ENCODE results near the gene DPP4.

Gene DPP4

DNA sequence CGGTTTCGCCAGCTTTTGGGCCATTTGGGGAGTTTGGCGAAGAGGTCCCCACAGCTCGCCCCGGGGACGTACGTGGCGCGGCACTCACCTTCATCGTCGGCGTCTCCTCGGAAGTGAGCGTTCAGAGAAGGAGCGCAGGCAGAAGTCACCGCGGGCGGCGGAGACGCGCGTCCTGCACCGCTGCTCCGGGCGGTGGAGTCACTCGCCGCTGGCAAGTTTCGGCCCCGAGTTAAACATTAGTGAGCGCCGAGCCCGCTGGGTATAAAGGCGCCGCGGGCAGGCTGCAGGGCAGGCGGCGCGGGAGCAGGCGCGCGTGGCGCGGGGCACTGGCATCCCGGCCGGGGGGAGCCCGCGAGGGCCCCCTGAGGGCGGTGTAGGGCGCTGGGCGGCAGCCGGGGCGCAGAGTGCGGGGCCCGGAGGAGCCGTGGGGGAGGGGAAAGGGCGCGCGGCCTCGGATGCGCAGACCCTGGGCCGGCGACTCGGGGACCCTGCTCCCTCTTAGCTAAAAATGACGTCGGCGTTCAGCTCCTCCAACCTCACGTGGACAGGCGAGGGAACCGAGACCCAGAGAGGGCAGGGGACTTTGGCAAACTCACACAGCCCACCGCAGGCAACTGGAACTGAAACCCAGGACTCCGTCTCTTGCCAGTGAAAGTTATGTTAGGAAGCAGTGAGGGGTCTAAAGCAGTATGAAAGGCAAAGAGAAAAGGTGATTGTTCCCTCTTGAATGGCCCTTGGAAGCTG, at the start of gene DPP4:
Gene DPP4 (minus strand): TSS at position 328 of the 744 bp plus-strand sequence. CDS start 234 bp downstream, at position 94.
- Histone ChIP-seq H3K36me3 (ENCODE audit: insufficient read depth, low read length) (no peaks in the 10 kb centered on the region), H3K4me1 (ENCODE audit: control insufficient read depth, insufficient read depth, low read length, unreplicated experiment) (peaks cover 50% of the 10 kb centered on the region), H3K27ac (ENCODE audit: low read depth, low read length) (peak within 1 kb of the TSS; percentile 77), H3K27me3 (ENCODE audit: insufficient read depth, low read length) (no peaks in the 10 kb centered on the region), H3K79me2 (ENCODE audit: control insufficient read depth, insufficient read depth, low read length, unreplicated experiment) (peaks cover 13% of the 10 kb centered on the region), H2AFZ (ENCODE audit: low read length, unreplicated experiment) (peak within 1 kb of the TSS; percentile 97), H3K4me3 (ENCODE audit: low read depth, low read length) (peak within 1 kb of the TSS; percentile 76)

DNA sequence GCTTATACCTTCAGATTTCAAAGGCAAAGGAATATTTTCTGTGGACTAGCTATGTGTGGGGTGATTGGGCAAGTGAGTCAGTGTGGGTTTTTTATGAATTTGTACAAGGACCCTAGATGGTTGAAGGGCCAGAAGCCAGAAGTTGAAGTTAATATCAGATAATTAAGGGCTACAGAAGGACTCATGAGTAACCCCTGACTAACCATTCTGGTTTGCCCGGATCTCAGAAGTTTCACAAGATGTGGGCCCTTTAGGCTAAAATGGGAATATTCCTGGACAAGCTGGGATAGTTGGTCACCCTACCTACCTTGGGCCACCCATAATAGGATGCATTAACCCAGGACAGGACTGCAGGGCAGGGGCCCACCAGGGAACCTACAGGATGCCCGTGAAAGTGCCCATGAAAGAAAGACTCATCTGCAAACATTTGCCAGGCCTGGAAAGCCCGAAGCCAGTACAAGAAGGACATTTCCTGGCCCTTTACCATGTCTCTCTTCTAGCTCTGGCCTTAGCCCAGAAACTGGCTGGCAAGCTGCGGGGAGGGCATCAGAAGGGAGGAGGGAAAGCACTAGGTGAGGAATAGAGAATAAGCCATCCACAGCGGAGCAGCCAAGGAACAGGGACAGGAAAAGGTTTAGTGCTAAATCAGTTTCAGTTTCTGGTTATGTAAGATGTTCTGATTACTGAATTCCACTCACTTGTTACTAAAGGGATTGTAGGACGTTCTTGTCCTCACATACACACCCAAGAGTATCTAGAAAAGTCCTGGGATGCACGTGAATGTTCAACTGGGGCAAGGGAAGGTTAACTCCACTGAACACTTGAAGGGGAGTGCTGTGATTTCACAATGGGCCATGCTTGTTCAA, 44.4 kb upstream of the DPP4 start:
- H2AFZ ChIP-seq (ENCODE audit: low read length, unreplicated experiment), result peak overlapping the region; percentile 82
- H3K27ac ChIP-seq (ENCODE audit: low read depth, low read length), result peak overlapping the region; percentile 91
- no peaks in the 10 kb centered on the region for H3K27me3 ChIP-seq (ENCODE audit: insufficient read depth, low read length)
- H3K4me3 ChIP-seq (ENCODE audit: low read depth, low read length), result peak overlapping the region; percentile 41; the same call in 1 of the 2 replicates
- 0 out of 2 replicates have a peak, but pooled peaks cover 9% of the 10 kb centered on the region for H3K36me3 ChIP-seq (ENCODE audit: insufficient read depth, low read length)
- no peaks in the 10 kb centered on the region for H3K79me2 ChIP-seq (ENCODE audit: control insufficient read depth, insufficient read depth, low read length, unreplicated experiment)
- peaks cover 40% of the 10 kb centered on the region for H3K4me1 ChIP-seq (ENCODE audit: control insufficient read depth, insufficient read depth, low read length, unreplicated experiment)

DNA sequence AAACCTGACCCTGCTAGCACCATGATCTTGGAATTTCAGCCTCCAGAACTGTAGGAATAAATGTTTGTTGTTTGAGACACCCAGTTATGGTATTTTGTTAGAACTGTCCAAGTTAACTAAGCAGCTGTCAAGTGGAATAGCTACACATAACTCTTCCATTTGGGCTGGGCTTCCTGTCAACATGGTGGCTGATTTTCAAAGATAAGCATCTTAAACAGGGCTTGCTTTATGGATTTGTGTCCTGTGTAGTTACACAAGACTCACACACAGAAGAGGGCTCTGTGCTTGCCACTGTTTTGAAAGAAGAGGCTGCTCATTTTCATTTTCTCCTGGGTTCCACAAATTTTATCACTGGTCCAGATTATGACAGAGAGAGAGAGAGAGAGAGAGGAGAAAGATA, 42.3 kb upstream of the DPP4 start:
- Histone ChIP-seq H3K4me1 (ENCODE audit: control insufficient read depth, insufficient read depth, low read length, unreplicated experiment) (peaks cover 55% of the 10 kb centered on the region), H3K79me2 (ENCODE audit: control insufficient read depth, insufficient read depth, low read length, unreplicated experiment) (no peaks in the 10 kb centered on the region), H3K4me3 (ENCODE audit: low read depth, low read length) (no peak overlapping the region), H3K27ac (ENCODE audit: low read depth, low read length) (no peak overlapping the region), H2AFZ (ENCODE audit: low read length, unreplicated experiment) (no peak overlapping the region), H3K27me3 (ENCODE audit: insufficient read depth, low read length) (no peaks in the 10 kb centered on the region), H3K36me3 (ENCODE audit: insufficient read depth, low read length) (0 out of 2 replicates have a peak, but pooled peaks cover 9% of the 10 kb centered on the region)

GRCh38 chr2:162115076-162115475, 41.1 kb upstream of the DPP4 start:
- Histone ChIP-seq H3K79me2 (ENCODE audit: control insufficient read depth, insufficient read depth, low read length, unreplicated experiment) (no peaks in the 10 kb centered on the region), H3K36me3 (ENCODE audit: insufficient read depth, low read length) (0 out of 2 replicates have a peak, but pooled peaks cover 9% of the 10 kb centered on the region), H3K4me1 (ENCODE audit: control insufficient read depth, insufficient read depth, low read length, unreplicated experiment) (peaks cover 55% of the 10 kb centered on the region), H3K27ac (ENCODE audit: low read depth, low read length) (peak overlapping the region; percentile 24; the same call in 1 of the 2 replicates), H3K4me3 (ENCODE audit: low read depth, low read length) (no peak overlapping the region), H3K27me3 (ENCODE audit: insufficient read depth, low read length) (no peaks in the 10 kb centered on the region), H2AFZ (ENCODE audit: low read length, unreplicated experiment) (no peak overlapping the region)

DNA sequence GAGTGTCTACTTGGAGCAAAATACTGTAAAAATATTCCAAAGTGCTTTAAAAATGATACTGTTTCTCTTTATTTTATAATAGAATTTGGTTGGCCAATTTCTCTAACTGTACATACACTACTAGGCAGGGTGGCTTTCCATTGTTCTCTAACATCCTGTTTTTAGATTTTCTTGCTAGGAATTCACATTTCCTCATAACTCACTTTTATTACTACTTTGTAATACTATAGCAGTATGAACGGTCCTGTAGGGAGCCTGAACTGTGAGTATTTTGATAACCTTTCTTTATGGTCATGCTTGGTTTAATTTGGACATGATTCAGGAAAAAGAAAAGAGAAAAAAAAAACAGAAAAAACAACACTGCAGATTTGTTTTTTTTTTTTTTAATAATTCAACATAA, 40.3 kb upstream of the DPP4 start:
- 0 out of 2 replicates have a peak, but pooled peaks cover 9% of the 10 kb centered on the region for H3K36me3 ChIP-seq (ENCODE audit: insufficient read depth, low read length)
- H3K27ac ChIP-seq (ENCODE audit: low read depth, low read length), result peak overlapping the region; percentile 73
- H3K79me2 ChIP-seq (ENCODE audit: control insufficient read depth, insufficient read depth, low read length, unreplicated experiment), result no peaks in the 10 kb centered on the region
- H3K4me3 ChIP-seq (ENCODE audit: low read depth, low read length), result no peak overlapping the region
- H2AFZ ChIP-seq (ENCODE audit: low read length, unreplicated experiment), result no peak overlapping the region
- no peaks in the 10 kb centered on the region for H3K27me3 ChIP-seq (ENCODE audit: insufficient read depth, low read length)
- H3K4me1 ChIP-seq (ENCODE audit: control insufficient read depth, insufficient read depth, low read length, unreplicated experiment), result peaks cover 52% of the 10 kb centered on the region

DNA sequence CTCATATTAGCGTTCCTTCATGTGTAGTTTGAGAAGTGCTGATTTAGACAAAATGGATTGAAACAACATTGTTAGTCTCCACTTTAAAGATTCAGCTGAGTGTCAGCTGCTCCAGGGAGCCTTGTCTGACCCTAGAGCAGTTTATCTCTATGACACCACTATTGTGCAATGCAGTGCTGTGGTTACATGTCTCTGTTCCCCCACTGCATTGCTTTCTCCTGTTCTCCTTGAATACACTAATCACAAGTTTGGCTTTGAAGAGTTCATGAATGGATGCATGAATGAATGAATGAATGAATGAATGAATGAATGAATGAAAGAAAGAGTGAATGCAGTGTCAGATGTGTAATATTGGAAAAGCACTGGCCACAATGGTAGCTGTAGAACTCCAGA, 39.8 kb upstream of the DPP4 start:
- no peaks in the 10 kb centered on the region for H3K27me3 ChIP-seq (ENCODE audit: insufficient read depth, low read length)
- H3K36me3 ChIP-seq (ENCODE audit: insufficient read depth, low read length), result 0 out of 2 replicates have a peak, but pooled peaks cover 9% of the 10 kb centered on the region
- H2AFZ ChIP-seq (ENCODE audit: low read length, unreplicated experiment), result no peak overlapping the region
- peak overlapping the region; percentile 73 for H3K27ac ChIP-seq (ENCODE audit: low read depth, low read length)
- H3K4me1 ChIP-seq (ENCODE audit: control insufficient read depth, insufficient read depth, low read length, unreplicated experiment), result peaks cover 48% of the 10 kb centered on the region
- H3K79me2 ChIP-seq (ENCODE audit: control insufficient read depth, insufficient read depth, low read length, unreplicated experiment), result no peaks in the 10 kb centered on the region
- peak overlapping the region; percentile 40; the same call in 1 of the 2 replicates for H3K4me3 ChIP-seq (ENCODE audit: low read depth, low read length)

DNA sequence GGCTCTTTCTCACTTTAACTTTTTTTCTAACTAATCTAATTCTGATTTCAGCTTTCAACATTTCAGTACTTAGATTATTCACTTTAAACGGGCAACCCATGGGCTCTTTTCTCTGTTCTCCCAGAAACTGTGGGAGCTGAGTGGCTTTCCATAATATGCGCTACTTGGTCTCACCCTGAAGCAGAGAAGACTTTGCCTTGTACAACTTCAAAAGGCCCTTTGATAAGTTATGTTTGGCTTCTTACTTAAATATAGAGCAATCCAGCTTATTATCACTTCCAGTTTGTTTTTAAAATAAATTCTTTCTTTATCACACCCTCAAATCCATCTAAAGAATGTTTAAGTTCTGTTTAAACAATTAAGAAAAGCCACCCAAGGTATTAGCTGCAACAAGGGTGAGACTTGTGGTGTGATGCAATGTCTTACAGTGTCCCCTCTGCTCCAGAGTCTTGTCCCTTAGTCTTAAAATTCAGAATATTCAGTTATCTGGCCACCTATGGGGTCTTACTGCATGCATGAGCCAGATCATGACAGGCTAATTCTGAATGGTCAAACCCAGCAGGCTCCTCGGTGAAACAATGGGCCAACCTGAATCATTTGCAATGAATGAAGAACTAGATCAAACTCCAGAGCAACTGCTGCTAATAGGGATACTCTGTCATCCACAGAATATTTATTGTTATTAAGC, 39.2 kb upstream of the DPP4 start:
- peaks cover 42% of the 10 kb centered on the region for H3K4me1 ChIP-seq (ENCODE audit: control insufficient read depth, insufficient read depth, low read length, unreplicated experiment)
- peak overlapping the region; percentile 16; the same call in 1 of the 2 replicates for H3K4me3 ChIP-seq (ENCODE audit: low read depth, low read length)
- 0 out of 2 replicates have a peak, but pooled peaks cover 9% of the 10 kb centered on the region for H3K36me3 ChIP-seq (ENCODE audit: insufficient read depth, low read length)
- no peaks in the 10 kb centered on the region for H3K27me3 ChIP-seq (ENCODE audit: insufficient read depth, low read length)
- no peaks in the 10 kb centered on the region for H3K79me2 ChIP-seq (ENCODE audit: control insufficient read depth, insufficient read depth, low read length, unreplicated experiment)
- H2AFZ ChIP-seq (ENCODE audit: low read length, unreplicated experiment), result no peak overlapping the region
- peak overlapping the region; percentile 34; the same call in 1 of the 2 replicates for H3K27ac ChIP-seq (ENCODE audit: low read depth, low read length)

DNA sequence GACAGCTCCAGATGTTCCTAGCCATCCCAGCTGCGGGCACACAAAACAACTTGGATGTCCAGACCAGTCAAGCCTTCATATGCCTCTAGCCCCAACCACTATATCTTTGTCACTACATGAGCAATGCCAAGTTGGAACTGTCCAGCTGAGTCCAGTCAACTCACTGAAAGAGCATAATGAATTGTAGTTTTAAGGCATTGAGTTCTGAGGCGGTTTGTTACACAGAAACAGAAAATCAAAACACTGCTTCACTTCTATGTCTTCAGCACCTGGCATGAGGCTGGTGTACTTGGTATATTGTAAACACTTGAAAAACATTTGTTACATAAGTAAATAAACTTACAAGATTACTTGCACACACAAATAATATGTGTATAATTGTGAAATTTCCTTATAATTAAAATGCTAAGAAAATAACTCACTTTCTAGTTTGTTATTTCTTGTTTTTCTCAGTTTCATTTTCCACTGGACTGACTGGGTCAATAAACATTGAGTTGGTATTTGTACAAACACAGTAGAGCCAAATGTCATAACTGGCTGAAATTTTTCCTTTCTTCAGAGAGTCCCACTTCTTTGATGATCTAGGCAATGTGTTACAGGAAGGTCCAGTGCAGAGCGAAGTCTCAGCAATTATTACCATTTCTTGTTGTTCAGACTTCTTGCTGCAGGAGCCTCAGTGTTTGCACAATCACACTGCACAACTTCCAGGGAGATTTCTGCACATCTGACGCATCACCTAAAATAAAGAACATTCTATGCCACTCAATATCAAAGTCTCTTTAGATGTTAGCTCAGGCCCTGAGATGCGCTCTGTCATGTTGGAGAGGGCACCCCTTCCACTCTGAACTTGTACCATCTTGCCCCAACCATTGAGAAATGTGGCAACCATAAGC, 38.2 kb upstream of the DPP4 start:
- Histone ChIP-seq H3K4me1 (ENCODE audit: control insufficient read depth, insufficient read depth, low read length, unreplicated experiment) (peaks cover 39% of the 10 kb centered on the region), H3K79me2 (ENCODE audit: control insufficient read depth, insufficient read depth, low read length, unreplicated experiment) (no peaks in the 10 kb centered on the region), H2AFZ (ENCODE audit: low read length, unreplicated experiment) (no peak overlapping the region), H3K36me3 (ENCODE audit: insufficient read depth, low read length) (0 out of 2 replicates have a peak, but pooled peaks cover 9% of the 10 kb centered on the region), H3K4me3 (ENCODE audit: low read depth, low read length) (no peak overlapping the region), H3K27me3 (ENCODE audit: insufficient read depth, low read length) (no peaks in the 10 kb centered on the region), H3K27ac (ENCODE audit: low read depth, low read length) (no peak overlapping the region)

DNA sequence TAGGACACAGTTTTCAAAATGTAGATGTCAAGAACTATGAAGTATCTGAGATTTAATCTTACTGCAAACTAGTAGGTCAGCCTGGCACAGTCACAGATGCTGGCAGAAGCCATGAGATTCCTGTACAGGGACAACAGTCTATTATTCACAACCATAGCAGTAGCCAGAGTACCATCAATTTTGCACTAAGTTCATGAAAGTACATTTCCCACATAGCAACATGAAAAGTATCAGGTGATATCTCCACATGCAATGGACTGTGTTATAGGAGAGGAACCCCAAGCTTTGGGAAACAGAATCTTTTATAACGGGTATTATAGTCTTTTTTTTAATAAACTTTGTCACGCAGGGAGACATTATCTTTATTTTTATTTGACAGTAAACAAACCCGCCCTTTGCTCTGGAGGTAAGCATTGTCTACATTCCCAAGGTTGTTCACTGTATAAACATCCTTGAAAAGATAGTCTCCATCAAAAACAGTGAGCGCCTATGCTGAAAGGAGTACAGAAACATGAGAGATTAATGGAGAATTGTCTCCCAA, 33.4 kb upstream of the DPP4 start:
- Histone ChIP-seq H3K4me1 (ENCODE audit: control insufficient read depth, insufficient read depth, low read length, unreplicated experiment) (peaks cover 19% of the 10 kb centered on the region), H3K36me3 (ENCODE audit: insufficient read depth, low read length) (no peaks in the 10 kb centered on the region), H3K27me3 (ENCODE audit: insufficient read depth, low read length) (no peaks in the 10 kb centered on the region), H3K79me2 (ENCODE audit: control insufficient read depth, insufficient read depth, low read length, unreplicated experiment) (no peaks in the 10 kb centered on the region), H3K27ac (ENCODE audit: low read depth, low read length) (no peak overlapping the region), H2AFZ (ENCODE audit: low read length, unreplicated experiment) (no peak overlapping the region), H3K4me3 (ENCODE audit: low read depth, low read length) (no peak overlapping the region)
